ENCODE results near the gene BCAR1. TPM values are rescaled to one million over a fixed set of nuclear protein-coding genes. Genes with fewer than 3 reads are reported as not detected.

BCAR1 gene
- total and polyA plus RNA-seq, 2 experiments from 2014 or later, result 37.9 to 140 TPM

DNA sequence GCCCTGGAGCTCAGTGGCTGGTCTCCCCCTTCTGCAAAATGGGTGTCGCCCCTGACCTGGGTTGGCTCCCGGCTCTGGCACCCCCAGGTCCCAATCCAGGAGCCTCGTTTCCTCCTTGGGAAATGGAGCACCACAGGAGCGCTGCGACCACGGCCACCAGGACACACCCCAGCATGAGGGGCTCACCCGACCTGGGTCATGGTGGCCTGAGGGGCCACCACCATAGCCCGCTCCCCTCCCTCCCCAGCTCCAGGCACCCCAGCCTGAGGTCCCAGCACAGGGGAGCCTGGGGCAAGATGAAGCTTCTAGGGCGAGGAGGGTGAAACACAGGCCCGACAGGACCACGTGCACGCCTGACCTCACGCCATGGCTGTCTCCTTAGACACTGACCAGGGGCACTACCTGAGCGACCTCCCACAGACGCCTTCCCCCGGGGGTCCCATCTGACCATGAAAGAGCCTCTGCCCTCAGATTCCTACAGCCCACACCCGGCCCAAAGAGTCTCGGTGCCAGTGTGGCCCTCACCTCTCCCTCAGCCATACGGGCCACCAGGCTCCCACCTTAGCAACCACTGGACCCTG is 11.8 kb downstream of the BCAR1 start (continued):
- TF ChIP-seq, protein P1, sequence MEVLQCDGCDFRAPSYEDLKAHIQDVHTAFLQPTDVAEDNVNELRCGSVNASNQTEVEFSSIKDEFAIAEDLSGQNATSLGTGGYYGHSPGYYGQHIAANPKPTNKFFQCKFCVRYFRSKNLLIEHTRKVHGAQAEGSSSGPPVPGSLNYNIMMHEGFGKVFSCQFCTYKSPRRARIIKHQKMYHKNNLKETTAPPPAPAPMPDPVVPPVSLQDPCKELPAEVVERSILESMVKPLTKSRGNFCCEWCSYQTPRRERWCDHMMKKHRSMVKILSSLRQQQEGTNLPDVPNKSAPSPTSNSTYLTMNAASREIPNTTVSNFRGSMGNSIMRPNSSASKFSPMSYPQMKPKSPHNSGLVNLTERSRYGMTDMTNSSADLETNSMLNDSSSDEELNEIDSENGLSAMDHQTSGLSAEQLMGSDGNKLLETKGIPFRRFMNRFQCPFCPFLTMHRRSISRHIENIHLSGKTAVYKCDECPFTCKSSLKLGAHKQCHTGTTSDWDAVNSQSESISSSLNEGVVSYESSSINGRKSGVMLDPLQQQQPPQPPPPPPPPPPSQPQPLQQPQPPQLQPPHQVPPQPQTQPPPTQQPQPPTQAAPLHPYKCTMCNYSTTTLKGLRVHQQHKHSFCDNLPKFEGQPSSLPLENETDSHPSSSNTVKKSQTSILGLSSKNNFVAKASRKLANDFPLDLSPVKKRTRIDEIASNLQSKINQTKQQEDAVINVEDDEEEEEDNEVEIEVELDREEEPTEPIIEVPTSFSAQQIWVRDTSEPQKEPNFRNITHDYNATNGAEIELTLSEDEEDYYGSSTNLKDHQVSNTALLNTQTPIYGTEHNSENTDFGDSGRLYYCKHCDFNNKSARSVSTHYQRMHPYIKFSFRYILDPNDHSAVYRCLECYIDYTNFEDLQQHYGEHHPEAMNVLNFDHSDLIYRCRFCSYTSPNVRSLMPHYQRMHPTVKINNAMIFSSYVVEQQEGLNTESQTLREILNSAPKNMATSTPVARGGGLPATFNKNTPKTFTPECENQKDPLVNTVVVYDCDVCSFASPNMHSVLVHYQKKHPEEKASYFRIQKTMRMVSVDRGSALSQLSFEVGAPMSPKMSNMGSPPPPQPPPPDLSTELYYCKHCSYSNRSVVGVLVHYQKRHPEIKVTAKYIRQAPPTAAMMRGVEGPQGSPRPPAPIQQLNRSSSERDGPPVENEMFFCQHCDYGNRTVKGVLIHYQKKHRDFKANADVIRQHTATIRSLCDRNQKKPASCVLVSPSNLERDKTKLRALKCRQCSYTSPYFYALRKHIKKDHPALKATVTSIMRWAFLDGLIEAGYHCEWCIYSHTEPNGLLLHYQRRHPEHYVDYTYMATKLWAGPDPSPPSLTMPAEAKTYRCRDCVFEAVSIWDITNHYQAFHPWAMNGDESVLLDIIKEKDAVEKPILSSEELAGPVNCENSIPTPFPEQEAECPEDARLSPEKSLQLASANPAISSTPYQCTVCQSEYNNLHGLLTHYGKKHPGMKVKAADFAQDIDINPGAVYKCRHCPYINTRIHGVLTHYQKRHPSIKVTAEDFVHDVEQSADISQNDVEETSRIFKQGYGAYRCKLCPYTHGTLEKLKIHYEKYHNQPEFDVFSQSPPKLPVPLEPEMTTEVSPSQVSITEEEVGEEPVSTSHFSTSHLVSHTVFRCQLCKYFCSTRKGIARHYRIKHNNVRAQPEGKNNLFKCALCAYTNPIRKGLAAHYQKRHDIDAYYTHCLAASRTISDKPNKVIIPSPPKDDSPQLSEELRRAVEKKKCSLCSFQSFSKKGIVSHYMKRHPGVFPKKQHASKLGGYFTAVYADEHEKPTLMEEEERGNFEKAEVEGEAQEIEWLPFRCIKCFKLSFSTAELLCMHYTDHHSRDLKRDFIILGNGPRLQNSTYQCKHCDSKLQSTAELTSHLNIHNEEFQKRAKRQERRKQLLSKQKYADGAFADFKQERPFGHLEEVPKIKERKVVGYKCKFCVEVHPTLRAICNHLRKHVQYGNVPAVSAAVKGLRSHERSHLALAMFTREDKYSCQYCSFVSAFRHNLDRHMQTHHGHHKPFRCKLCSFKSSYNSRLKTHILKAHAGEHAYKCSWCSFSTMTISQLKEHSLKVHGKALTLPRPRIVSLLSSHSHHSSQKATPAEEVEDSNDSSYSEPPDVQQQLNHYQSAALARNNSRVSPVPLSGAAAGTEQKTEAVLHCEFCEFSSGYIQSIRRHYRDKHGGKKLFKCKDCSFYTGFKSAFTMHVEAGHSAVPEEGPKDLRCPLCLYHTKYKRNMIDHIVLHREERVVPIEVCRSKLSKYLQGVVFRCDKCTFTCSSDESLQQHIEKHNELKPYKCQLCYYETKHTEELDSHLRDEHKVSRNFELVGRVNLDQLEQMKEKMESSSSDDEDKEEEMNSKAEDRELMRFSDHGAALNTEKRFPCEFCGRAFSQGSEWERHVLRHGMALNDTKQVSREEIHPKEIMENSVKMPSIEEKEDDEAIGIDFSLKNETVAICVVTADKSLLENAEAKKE (CRISPR knock-in tag; IDR thresholded peaks at IDR 0.05), result no peak
- TF ChIP-seq, protein P2, sequence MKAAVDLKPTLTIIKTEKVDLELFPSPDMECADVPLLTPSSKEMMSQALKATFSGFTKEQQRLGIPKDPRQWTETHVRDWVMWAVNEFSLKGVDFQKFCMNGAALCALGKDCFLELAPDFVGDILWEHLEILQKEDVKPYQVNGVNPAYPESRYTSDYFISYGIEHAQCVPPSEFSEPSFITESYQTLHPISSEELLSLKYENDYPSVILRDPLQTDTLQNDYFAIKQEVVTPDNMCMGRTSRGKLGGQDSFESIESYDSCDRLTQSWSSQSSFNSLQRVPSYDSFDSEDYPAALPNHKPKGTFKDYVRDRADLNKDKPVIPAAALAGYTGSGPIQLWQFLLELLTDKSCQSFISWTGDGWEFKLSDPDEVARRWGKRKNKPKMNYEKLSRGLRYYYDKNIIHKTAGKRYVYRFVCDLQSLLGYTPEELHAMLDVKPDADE (IDR thresholded peaks at IDR 0.05), result no peak
- TF ChIP-seq CREB1 (CRISPR knock-in tag; IDR thresholded peaks at IDR 0.05; ENCODE audit: low read depth) (no peak), ZNF331 (CRISPR knock-in tag; IDR thresholded peaks at IDR 0.05; ENCODE audit: low read depth) (no peak), POLR2AphosphoS5 (IDR thresholded peaks at IDR 0.05; ENCODE audit: low read depth) (no peak)

DNA sequence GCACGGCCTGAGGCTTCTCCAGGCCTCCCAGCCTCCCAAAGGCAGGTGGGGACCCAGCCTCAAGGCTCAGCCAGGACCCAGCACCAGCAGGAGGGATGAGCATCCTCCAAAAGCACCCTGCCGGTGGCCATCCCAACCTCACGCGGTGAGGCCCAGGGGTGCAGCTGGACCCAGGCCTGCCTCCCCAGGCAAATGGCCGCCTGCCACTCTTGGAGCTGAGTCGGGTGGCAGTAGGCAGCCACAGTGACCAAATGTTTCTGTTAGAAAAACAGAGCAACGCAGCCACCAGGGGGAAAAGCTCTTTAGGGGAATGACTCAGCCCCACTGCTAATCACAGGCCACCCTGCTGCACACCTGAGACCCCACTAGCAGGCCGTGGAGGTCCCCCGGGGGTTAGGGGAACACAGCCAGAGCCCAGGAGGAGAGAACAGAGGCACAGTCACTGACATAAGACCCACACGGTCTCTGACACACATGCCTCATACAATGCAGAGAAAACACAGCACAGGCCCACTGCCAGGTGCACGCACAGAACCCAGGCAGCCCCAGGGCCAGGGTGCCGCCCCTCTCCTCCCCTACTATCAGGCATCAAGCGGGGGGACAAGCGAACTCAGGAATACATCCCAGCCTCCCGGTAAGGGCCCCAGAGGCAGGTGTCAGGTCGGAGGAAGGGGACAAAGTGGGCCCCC is 12.4 kb downstream of the BCAR1 start:
- Mint-ChIP-seq H3K4me3 (no peak overlapping the region), H3K36me3 (ENCODE audit: low read depth) (peaks cover 60% of the 10 kb centered on the region), H3K4me1 (peaks cover 30% of the 10 kb centered on the region), H3K9me3 (no peaks in the 10 kb centered on the region; the same call in 1 of the 3 replicates), H3K27me3 (ENCODE audit: insufficient read depth, low read depth, poor library complexity) (peaks cover 25% of the 10 kb centered on the region), H3K27ac (peak overlapping the region; percentile 98)
- Histone ChIP-seq H3F3A (replicated peaks; ENCODE audit: low read depth) (peaks cover 8% of the 10 kb centered on the region; the same call in 1 of the 2 replicates), H3K4me2 (no peak overlapping the region), H3K36me3 (ENCODE audit: insufficient read depth) (no peaks in the 10 kb centered on the region), H3K4me1 (ENCODE audit: insufficient read depth) (no peaks in the 10 kb centered on the region; the same call in 1 of the 2 replicates), H3K79me2 (replicated peaks; ENCODE audit: insufficient read depth) (peaks cover 54% of the 10 kb centered on the region), H3K27me3 (ENCODE audit: insufficient read depth) (no peaks in the 10 kb centered on the region), H3K4me3 (no peak overlapping the region), H3K27ac (ENCODE audit: low read depth) (peak overlapping the region; percentile 87), H3K9me2 (ENCODE audit: insufficient read depth) (no peaks in the 10 kb centered on the region), H4K20me1 (replicated peaks; ENCODE audit: insufficient read depth) (peaks cover 11% of the 10 kb centered on the region), H2AFZ (no peak overlapping the region)
- TF ChIP-seq, protein P3, sequence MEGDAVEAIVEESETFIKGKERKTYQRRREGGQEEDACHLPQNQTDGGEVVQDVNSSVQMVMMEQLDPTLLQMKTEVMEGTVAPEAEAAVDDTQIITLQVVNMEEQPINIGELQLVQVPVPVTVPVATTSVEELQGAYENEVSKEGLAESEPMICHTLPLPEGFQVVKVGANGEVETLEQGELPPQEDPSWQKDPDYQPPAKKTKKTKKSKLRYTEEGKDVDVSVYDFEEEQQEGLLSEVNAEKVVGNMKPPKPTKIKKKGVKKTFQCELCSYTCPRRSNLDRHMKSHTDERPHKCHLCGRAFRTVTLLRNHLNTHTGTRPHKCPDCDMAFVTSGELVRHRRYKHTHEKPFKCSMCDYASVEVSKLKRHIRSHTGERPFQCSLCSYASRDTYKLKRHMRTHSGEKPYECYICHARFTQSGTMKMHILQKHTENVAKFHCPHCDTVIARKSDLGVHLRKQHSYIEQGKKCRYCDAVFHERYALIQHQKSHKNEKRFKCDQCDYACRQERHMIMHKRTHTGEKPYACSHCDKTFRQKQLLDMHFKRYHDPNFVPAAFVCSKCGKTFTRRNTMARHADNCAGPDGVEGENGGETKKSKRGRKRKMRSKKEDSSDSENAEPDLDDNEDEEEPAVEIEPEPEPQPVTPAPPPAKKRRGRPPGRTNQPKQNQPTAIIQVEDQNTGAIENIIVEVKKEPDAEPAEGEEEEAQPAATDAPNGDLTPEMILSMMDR (conservative IDR thresholded peaks at IDR 0.05; ENCODE audit: low read depth in 2 of 2), result 0 out of 4 replicates have a peak, but pooled peaks of 1 of the 2 experiments have one; percentile 10
- TF ChIP-seq POLR2AphosphoS5 (IDR thresholded peaks at IDR 0.05; ENCODE audit: low read depth), result no peak
- TF ChIP-seq JUNB (IDR thresholded peaks at IDR 0.05; ENCODE audit: unreplicated experiment), result no peak
- DNase-seq (ENCODE audit: low spot score) (no peak), ATAC-seq (peak; percentile 2; the same call in 2 of the 3 replicates)
